NCI-H510A (cell line): ENCODE data around the gene SLC46A3.
"Not testable (repeated sequence)": the region's sequence is repeated elsewhere in the genome, so short reads cannot be mapped to it uniquely, and the experiment has no call there.

Experiments
- DNase-seq: peaks from one replicate; lab custom pipeline; 2025; lab: John Stamatoyannopoulos, UW

The SLC46A3 gene

GRCh38 chr13:28718543-28719226 lies at the start of gene SLC46A3:
TSS of gene SLC46A3 (minus strand) at chr13:28718970. CDS start at chr13:28717998, 972 bp downstream.
- DNase-seq = peak; percentile 60

GRCh38 chr13:28763887-28764286 lies 45.1 kb upstream of the SLC46A3 start:
- DNase-seq = no peak

GRCh38 chr13:28761586-28761985 lies 42.8 kb upstream of the SLC46A3 start:
- no peak for DNase-seq

- DNase-seq = no peak
Observed at GRCh38 chr13:28755546-28755870, 36.7 kb upstream of the SLC46A3 start.

- DNase-seq = no peak
Observed at GRCh38 chr13:28754698-28755545, 36.2 kb upstream of the SLC46A3 start.

- no peak for DNase-seq
Observed at GRCh38 chr13:28753946-28754345, 35.2 kb upstream of the SLC46A3 start.

- no peak for DNase-seq
Observed at GRCh38 chr13:28753208-28753892, 34.6 kb upstream of the SLC46A3 start.

GRCh38 chr13:28751175-28751960 lies 32.6 kb upstream of the SLC46A3 start:
- DNase-seq = no peak

- no peak for DNase-seq
Observed at GRCh38 chr13:28750187-28751045, 31.6 kb upstream of the SLC46A3 start.

GRCh38 chr13:28747851-28748250 lies 29.1 kb upstream of the SLC46A3 start:
- no peak for DNase-seq

- DNase-seq = no peak
Observed at GRCh38 chr13:28746287-28746612, 27.5 kb upstream of the SLC46A3 start.

- no peak for DNase-seq
Observed at GRCh38 chr13:28744656-28745055, 25.9 kb upstream of the SLC46A3 start.

- DNase-seq = no peak
Observed at GRCh38 chr13:28744091-28744536, 25.3 kb upstream of the SLC46A3 start.

- DNase-seq = no peak
Observed at GRCh38 chr13:28743499-28744083, 24.8 kb upstream of the SLC46A3 start.

GRCh38 chr13:28743020-28743419 lies 24.2 kb upstream of the SLC46A3 start:
- DNase-seq = no peak

GRCh38 chr13:28742445-28742844 lies 23.7 kb upstream of the SLC46A3 start:
- DNase-seq = not testable (repeated sequence)

GRCh38 chr13:28741084-28741491 lies 22.3 kb upstream of the SLC46A3 start:
- no peak for DNase-seq

GRCh38 chr13:28739376-28739775 lies 20.6 kb upstream of the SLC46A3 start:
- no peak for DNase-seq

GRCh38 chr13:28735481-28736029 lies 16.8 kb upstream of the SLC46A3 start:
- no peak for DNase-seq

- DNase-seq = no peak
Observed at GRCh38 chr13:28734906-28735305, 16.1 kb upstream of the SLC46A3 start.
